Activated naive CD8-positive, alpha-beta T cell treated with anti-CD3 and anti-CD28 coated beads, Interleukin-2, amount 50 U/mL, for 24 hours (primary cell): ENCODE results near the gene HSFX4.
A peak's percentile ranks its signal among the peaks of the same experiment; 100 is the strongest.
"Not testable (repeated sequence)": the region's sequence is repeated elsewhere in the genome, so short reads cannot be mapped to it uniquely, and the experiment has no call there.

Experiments
- ATAC-seq: fragments of 150-1000 bp; cut with Tn5 transposase; one replicate; pipeline ENCODE4 v1.10.0; 2021
- DNase-seq: peaks from one replicate; pipeline ENCODE4 v3.0.0; 2021
- H3K27ac Mint-ChIP-seq: one replicate; pipeline ENCODE4 v1.8.0; 2021; ENCODE audit warnings: mild to moderate bottlenecking, mixed read lengths
- H3K27me3 Mint-ChIP-seq: one replicate; pipeline ENCODE4 v1.8.0; 2021; ENCODE audit warnings: mixed read lengths
- H3K36me3 Mint-ChIP-seq: one replicate; pipeline ENCODE4 v1.8.0; 2021; ENCODE audit warnings: low read depth, mixed read lengths
- H3K4me1 Mint-ChIP-seq: one replicate; pipeline ENCODE4 v1.8.0; 2021; ENCODE audit warnings: mixed read lengths
- H3K4me3 Mint-ChIP-seq: one replicate; pipeline ENCODE4 v1.8.0; 2021; ENCODE audit warnings: mild to moderate bottlenecking, moderate library complexity, mixed read lengths
- H3K9me3 Mint-ChIP-seq: one replicate; pipeline ENCODE4 v1.8.0; 2021; ENCODE audit warnings: mixed read lengths

HSFX4 gene

DNA sequence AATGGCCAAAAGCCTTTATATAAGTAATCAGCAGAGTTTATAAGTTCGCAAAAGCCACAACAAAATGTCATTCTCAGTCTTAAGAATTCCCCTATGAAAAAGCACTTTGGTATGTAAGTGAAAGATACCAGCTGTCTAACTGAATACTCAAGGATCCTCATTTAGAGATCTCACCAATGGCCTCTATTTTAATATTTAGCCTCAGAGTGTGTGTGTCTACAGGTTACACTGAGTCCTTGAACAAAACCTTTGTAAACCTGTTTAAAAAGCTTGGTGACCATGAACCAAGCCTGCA lies 1.5 kb upstream of the HSFX4 start:
- H3K4me1 Mint-ChIP-seq, DNase-seq, H3K27me3 Mint-ChIP-seq, H3K27ac Mint-ChIP-seq, H3K4me3 Mint-ChIP-seq, H3K36me3 Mint-ChIP-seq, H3K9me3 Mint-ChIP-seq, ATAC-seq: not testable (repeated sequence)

DNA sequence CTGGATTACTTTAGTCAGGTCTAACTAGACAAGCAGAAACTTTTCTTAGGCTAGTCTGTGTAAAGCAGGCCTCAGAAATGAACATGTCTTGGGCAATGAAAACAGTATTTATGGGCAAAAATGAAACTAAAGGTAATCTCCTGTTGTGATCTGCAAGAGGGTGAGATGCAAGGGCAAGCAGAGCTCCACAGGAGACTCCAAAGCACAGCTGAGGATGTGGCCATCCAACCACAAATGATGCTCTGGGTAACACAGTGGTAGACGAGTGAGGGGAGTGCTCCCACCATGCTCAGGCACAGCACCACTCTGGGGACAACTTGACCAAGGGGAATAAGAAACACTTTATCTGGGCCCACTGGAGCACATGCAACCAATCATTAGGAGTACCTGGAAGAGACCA lies 738 bp upstream of the HSFX4 start:
- not testable (repeated sequence) for H3K4me1 Mint-ChIP-seq, H3K27ac Mint-ChIP-seq, H3K27me3 Mint-ChIP-seq, H3K9me3 Mint-ChIP-seq, DNase-seq, H3K4me3 Mint-ChIP-seq, H3K36me3 Mint-ChIP-seq
- peak; percentile 20 for ATAC-seq

DNA sequence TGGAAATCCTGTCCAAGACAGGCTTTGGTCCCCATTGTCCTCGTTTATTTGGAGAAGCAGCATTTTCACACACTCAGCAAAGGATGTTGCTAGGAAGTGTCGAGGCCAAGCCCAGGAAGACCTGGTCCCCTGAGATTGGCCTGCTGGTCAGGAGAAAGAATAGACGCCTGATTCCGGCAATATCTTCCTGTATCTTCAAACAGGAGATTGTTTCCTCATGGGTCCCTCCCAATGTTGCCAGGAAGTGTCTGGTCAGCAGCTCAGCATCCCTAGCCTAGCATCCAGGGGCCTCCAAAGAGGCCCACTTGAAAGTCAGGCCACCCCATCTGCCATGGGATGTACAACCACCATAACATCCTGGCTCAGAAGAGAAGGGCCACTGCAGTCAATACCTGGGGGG lies 2.0 kb downstream of the HSFX4 start:
- not testable (repeated sequence) for H3K4me1 Mint-ChIP-seq, H3K27me3 Mint-ChIP-seq, DNase-seq, H3K4me3 Mint-ChIP-seq, H3K9me3 Mint-ChIP-seq, H3K27ac Mint-ChIP-seq, H3K36me3 Mint-ChIP-seq, ATAC-seq

DNA sequence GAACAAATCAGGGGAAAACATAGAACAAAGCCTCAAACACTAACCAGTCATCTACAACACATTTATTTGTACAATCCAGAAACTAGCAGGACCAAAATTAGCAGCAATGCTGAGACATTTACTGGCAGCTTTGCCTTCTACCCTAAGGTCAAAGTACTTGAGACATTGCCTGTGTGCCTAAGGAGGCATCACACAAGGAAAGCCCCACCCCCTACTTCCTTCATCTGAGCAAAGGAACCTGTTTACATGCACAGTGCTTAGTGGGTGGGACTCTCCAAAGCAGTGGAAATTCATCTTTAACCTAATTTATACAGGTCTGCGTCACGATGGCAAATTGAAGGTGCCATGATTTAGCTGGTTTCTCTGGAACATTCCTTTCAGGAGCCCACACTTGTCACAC lies 2.8 kb downstream of the HSFX4 start:
- not testable (repeated sequence) for ATAC-seq, H3K27ac Mint-ChIP-seq, DNase-seq, H3K4me3 Mint-ChIP-seq, H3K9me3 Mint-ChIP-seq, H3K36me3 Mint-ChIP-seq, H3K4me1 Mint-ChIP-seq, H3K27me3 Mint-ChIP-seq

DNA sequence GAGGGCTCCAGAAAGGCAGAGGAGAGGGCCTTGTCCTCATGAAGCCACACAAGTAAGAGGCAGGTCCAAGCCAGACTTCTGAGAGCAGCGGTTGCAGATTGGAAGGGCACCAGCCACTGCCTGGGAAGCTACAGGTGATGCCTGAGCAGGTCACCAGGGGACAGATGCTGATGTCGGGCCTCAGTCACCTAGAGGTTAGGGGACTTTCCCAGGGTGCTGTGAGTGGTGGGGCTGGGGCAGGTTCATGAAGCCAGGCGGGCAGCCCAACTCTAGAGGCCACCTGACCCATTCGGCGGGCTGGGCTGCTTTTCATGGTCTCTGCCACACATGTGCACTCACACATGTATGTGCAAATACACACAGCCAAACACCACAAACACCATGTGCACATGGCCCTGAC lies 3.6 kb downstream of the HSFX4 start:
- DNase-seq, H3K4me1 Mint-ChIP-seq, H3K27me3 Mint-ChIP-seq, H3K27ac Mint-ChIP-seq, ATAC-seq, H3K9me3 Mint-ChIP-seq, H3K36me3 Mint-ChIP-seq, H3K4me3 Mint-ChIP-seq: not testable (repeated sequence)

DNA sequence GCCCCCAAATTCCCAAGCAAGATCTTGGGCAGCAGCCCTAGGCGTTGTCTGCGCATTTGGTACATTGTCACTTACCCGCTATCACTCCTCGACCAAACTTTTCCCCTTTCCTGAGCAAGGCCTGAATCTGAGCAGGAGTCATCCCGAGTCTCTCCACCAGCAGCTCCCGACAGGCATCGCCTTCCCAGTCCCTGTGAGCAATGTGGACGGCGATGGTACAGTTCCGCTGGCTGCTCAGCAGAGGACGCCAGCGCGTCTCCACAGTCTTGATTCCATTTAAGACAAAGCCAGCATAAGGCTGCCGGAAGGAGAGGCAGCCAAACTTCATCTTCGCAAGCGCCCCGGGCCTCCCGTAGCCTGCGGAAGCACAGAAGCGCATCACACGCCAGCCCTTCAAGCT lies 4.2 kb downstream of the HSFX4 start:
- H3K4me1 Mint-ChIP-seq, H3K9me3 Mint-ChIP-seq, H3K27ac Mint-ChIP-seq, H3K27me3 Mint-ChIP-seq, H3K4me3 Mint-ChIP-seq, H3K36me3 Mint-ChIP-seq, DNase-seq, ATAC-seq: not testable (repeated sequence)

DNA sequence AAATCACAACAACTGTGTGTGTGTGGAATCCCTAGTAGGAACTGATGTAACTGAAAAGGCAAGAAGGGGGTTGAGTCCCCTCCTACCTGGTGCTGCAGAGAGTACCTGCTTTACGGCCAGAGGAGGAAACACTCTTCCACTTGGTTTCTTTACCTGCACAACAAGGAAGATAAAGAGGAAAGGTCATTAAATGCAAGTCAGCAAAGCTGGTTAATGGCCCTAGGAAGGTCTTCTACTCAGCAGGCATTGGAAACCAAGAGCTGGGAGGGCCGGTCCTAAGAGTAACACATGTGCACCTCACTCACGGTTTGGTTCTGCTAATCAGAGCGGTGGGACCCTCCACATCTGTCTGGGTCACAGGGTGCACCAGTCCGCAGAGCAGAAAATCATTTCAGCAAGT lies 8.0 kb downstream of the HSFX4 start:
- H3K4me3 Mint-ChIP-seq, result peak overlapping the region; percentile 85
- not testable (repeated sequence) for H3K4me1 Mint-ChIP-seq, DNase-seq, H3K36me3 Mint-ChIP-seq, H3K27me3 Mint-ChIP-seq, ATAC-seq, H3K9me3 Mint-ChIP-seq
- peak overlapping the region; percentile 74 for H3K27ac Mint-ChIP-seq

DNA sequence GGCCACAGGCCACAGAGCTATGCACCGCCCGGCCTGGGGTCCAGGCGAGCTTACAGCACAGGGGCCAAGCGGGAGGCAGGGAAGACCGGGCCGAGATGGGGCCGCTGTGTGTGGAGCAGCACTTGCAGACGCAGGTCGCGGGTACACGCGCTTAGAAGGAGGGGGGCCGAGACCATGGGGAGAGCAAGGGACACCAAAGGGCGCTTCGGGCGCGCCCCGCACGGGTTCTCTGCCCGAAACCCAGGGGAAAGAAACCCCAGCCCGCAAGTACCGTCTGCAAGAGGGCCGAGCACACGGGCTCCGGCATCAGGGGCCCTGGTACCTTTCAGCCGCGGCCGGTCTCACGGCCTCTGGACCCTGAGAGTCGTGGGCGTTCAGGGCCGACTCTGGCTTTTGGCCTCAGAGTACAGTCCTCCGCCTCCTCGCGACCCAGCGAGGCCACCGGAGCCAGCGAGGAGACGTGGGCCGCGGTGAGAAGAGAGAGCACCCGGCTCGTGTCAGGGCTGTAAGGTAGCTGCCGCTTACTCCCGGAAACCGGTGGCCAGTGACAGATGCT lies 8.6 kb downstream of the HSFX4 start:
- DNase-seq (peak; percentile 6), ATAC-seq (no peak)
- Mint-ChIP-seq H3K36me3 (no peaks in the 10 kb centered on the region), H3K4me3 (peak overlapping the region; percentile 85), H3K4me1 (peaks cover 5% of the 10 kb centered on the region), H3K27me3 (no peaks in the 10 kb centered on the region), H3K9me3 (no peaks in the 10 kb centered on the region), H3K27ac (peak overlapping the region; percentile 97)

DNA sequence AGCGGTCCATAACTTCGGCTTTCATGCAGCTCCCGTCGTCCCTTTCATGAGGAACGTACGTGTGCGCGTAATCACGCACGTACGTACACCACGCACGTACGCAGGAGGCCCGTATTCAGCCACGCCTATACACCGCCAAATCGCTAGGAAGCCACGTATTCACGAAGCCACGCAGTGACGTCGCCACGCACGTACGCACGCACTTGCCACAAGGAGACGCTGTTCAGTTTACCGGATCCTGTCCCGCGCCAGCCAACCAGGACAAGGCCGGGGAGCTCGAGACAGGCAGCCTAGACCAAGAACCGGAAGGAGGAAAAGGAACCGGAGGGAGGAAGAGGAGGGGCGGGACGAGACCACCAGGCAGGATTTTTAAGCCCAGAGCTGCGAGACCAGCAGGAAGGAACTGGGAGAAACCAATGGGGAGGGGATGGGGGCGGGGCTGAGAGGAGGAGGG lies 9.1 kb downstream of the HSFX4 start, which contains the start of gene EOLA2:
EOLA2 (minus strand) TSS at position 65 of the 454 bp plus-strand sequence. CDS start 4,617 bp downstream, outside the sequence.
- ATAC-seq (peak; percentile 77), DNase-seq (peak; percentile 86)
- H3K4me3 Mint-ChIP-seq, result peak within 1 kb of the TSS; percentile 85
- H3K4me1 Mint-ChIP-seq, result peaks cover 5% of the 10 kb centered on the region
- no peaks in the 10 kb centered on the region for H3K9me3 Mint-ChIP-seq
- H3K27me3 Mint-ChIP-seq, result no peaks in the 10 kb centered on the region
- H3K36me3 Mint-ChIP-seq, result no peaks in the 10 kb centered on the region
- H3K27ac Mint-ChIP-seq, result peak within 1 kb of the TSS; percentile 97

DNA sequence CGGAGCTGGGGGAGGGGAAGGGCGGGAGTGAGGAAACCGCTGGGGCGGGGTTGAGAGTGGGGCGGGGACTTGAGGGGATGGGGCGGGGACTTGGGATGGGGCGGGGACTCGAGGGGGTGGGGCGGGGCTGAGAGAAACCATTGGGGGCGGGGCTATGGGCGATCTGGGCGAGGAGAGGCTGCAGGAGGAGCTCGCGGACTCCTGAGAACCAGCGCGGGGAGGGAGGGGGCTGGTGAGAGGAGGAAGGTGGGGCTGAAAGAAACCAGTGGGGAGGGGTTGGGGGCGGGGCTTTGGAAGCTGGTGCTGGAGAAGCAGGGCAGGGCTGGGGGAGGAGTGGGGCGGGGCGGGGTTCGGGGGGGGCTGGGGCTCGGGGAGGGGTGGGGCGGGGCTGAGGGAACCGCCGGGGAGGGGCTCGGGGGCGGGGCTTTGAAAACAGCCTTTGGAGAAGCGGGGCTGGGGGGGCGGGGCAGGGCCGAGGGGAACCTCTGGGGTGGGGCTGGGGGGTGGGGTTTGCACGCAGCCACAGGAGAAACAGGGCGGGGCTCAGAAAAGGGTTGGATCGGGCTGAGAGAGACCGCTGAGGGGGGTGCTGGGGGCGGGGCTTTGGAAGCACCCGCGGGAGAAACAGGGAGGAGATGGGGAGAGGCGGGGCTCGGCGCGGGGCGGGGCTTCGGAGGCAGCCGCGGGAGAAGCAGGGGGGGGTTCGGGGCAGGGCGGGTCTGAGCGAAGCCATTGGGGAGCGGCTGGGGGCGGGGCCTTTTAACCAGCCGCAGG lies 9.7 kb downstream of the HSFX4 start:
- Mint-ChIP-seq H3K27me3 (no peaks in the 10 kb centered on the region), H3K27ac (no peak overlapping the region), H3K36me3 (no peaks in the 10 kb centered on the region), H3K4me1 (peaks cover 5% of the 10 kb centered on the region), H3K9me3 (no peaks in the 10 kb centered on the region), H3K4me3 (peak overlapping the region; percentile 85)
- peak; percentile 89 for DNase-seq
- ATAC-seq, result no peak

DNA sequence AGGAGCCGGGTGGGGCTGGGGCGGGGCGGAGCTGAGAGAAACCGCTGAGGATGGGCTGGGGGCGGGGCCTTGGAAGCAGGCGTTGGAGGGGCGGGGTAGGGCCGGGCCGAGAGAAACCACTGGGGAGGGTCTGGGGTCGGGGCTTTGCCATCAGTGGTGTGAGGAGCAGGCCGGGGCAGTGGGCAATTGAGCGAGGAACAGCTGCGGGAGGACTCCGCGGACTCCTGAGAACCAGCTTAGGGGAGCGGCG lies 10.2 kb downstream of the HSFX4 start:
- no peaks in the 10 kb centered on the region for H3K27me3 Mint-ChIP-seq
- no peaks in the 10 kb centered on the region for H3K9me3 Mint-ChIP-seq
- peaks cover 5% of the 10 kb centered on the region for H3K4me1 Mint-ChIP-seq
- H3K4me3 Mint-ChIP-seq, result peak overlapping the region; percentile 79
- DNase-seq, result no peak
- H3K36me3 Mint-ChIP-seq, result no peaks in the 10 kb centered on the region
- peak overlapping the region; percentile 82 for H3K27ac Mint-ChIP-seq
- ATAC-seq, result peak; percentile 21

DNA sequence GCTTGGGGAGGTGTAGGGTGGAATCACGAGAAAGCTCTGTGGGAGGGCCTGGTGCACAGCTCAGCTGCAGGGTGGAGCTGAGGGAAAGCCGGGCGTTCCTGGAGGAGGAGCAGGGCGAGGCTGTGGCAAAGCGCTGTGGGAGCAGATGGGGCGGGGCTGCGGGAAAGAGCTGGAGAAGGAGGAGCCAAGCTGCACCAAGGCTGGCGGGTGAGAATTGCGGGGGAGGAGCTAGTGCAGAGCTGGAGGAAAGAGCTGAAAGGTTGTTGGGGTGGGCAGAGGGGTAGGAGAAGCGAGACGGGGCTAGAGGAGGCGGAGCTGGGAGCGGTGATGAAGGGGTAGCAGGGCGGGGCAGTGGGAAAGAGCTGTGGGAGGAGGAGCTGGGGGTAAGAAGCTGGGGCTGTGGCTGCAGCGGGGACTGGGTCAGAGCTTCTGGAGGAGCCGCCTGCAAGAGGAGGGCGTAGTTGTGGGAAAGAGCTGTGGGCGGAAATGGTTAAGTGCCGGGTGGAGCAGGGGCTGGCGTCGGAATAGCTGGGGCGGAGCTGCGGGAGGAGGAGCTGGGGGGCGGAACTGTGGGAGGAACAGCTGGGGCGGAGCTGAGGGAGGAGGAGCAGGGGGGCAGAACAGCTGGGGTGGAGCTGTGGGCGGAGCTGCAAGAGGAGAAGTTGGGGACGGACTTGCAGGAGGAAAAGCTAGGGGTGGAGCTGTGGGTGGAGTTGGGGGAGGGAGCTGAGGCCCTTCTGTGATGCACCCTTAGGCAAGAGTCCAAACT lies 10.7 kb downstream of the HSFX4 start:
- no peaks in the 10 kb centered on the region for H3K27me3 Mint-ChIP-seq
- no peaks in the 10 kb centered on the region for H3K9me3 Mint-ChIP-seq
- peak overlapping the region; percentile 82 for H3K27ac Mint-ChIP-seq
- ATAC-seq, result peak; percentile 55
- peak overlapping the region; percentile 79 for H3K4me3 Mint-ChIP-seq
- peak; percentile 90 for DNase-seq
- H3K4me1 Mint-ChIP-seq, result peaks cover 5% of the 10 kb centered on the region
- H3K36me3 Mint-ChIP-seq, result no peaks in the 10 kb centered on the region

DNA sequence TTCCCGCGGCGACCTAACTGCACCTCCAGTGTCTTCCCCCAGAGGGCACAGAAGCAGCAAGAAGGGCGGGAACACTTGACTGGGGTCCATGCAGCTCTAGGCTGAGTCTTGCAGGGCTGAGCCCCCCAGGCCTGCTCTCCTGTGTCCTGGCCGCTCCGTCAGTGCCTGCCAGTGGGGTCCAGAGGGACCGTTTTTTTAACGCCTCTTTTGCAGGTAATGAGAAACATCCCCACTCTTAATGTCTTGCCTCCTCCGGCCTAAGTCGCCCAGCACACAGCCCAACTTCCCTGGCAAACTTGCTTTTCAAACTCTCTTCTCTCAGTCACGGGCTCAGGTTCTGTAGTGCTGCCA lies 11.3 kb downstream of the HSFX4 start:
- not testable (repeated sequence) for H3K36me3 Mint-ChIP-seq, H3K4me1 Mint-ChIP-seq, DNase-seq, ATAC-seq, H3K27me3 Mint-ChIP-seq, H3K9me3 Mint-ChIP-seq
- Mint-ChIP-seq H3K4me3 (peak overlapping the region; percentile 79), H3K27ac (peak overlapping the region; percentile 82)

DNA sequence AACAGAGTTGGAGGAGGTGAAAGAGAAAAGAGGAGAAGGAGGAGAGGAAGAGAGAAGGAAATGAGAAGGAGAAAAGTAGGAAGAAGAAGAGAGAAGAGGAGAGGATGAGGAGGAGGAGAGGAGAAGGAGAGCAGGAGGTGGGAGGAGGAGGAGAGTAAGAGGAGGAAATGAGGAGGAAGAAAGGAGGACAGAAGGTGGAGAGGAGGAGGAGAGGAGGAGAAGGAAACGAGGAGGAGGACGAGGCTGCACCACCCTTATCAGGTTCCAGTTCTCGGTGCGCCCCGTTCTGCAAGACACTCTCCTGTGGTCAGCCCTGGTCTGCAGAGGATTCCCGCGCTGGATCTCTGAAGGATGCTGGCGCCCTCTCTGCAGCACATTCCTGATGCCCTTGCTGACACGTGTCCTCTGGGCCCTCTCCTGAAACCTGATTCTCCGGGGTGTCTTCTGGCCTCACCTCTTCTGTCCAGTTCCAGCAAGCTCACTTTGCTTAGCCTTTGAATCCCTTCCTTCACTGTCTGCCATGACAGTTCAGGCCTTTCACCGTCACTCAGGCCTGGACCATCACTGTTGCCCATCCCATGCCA lies 15.8 kb downstream of the HSFX4 start:
- H3K27me3 Mint-ChIP-seq, ATAC-seq, H3K4me3 Mint-ChIP-seq, H3K9me3 Mint-ChIP-seq, H3K4me1 Mint-ChIP-seq, DNase-seq, H3K27ac Mint-ChIP-seq, H3K36me3 Mint-ChIP-seq: not testable (repeated sequence)

DNA sequence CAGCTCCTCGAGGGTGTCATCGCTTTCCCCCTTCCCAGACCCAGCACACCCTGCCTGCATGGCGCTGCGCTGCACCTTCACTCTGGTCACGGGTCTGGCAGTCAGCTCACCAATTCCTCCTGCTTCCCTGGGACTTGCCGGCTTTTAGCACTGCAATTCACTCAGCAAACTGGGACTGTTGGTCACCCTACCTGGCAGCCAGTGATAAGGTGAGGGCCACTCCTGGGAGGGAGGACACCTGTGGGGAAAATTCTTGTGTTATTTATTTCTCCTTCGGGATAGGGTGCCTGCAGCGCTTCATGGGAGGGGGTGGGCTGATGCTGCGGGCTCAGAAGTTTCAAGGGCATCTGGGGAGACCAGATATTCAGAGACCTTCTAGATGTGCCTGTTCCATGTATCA lies 16.4 kb downstream of the HSFX4 start:
- not testable (repeated sequence) for H3K36me3 Mint-ChIP-seq, H3K27me3 Mint-ChIP-seq, DNase-seq, H3K4me3 Mint-ChIP-seq, H3K4me1 Mint-ChIP-seq, ATAC-seq, H3K9me3 Mint-ChIP-seq, H3K27ac Mint-ChIP-seq
